ENCODE data around the gene SOX10.

- TF ChIP-seq CTCF (conservative IDR thresholded peaks at IDR 0.05; ENCODE audit: low read length) (no peak), EZH2phosphoT487 (IDR thresholded peaks at IDR 0.05; ENCODE audit: borderline replicate concordance) (no peak)
These were observed 53.4 kb downstream of the SOX10 start for GRCh38 chr22:37930952-37931440.

Measured in Loucy (cell line).